ENCODE results near the gene DNAH2.

DNAH2 gene

GRCh38 chr17:7687072-7687907, 30.3 kb upstream of the DNAH2 start, which contains the start of gene TP53:
Gene TP53, minus strand, starts transcription at chr17:7687490. Its CDS starts 10,896 bp downstream, at chr17:7676594.
- Histone ChIP-seq H3K36me3 (ENCODE audit: low read length) (peaks cover 18% of the 10 kb centered on the region), H3K79me2 (ENCODE audit: insufficient read depth, low read length) (peaks cover 60% of the 10 kb centered on the region), H2AFZ (ENCODE audit: low read depth, low read length, severe bottlenecking) (peak within 1 kb of the TSS; percentile 72), H3K4me3 (ENCODE audit: insufficient read depth, low read length, poor library complexity, severe bottlenecking) (peak within 1 kb of the TSS; percentile 88), H3K27ac (ENCODE audit: low read depth, low read length) (peak within 1 kb of the TSS; percentile 84), H3K4me2 (ENCODE audit: low read depth, low read length, poor library complexity, severe bottlenecking) (peak within 1 kb of the TSS; percentile 78), H3K27me3 (ENCODE audit: low read length) (no peaks in the 10 kb centered on the region), H3K9ac (ENCODE audit: low read length) (peak within 1 kb of the TSS; percentile 87), H3F3A (ENCODE audit: insufficient read depth) (peaks cover 15% of the 10 kb centered on the region), H4K20me1 (ENCODE audit: low read depth, low read length) (peaks cover 25% of the 10 kb centered on the region), H3K9me2 (replicated peaks; ENCODE audit: insufficient read depth, low read length) (no peaks in the 10 kb centered on the region), H3K9me3 (ENCODE audit: insufficient read depth, low read length) (no peaks in the 10 kb centered on the region)
- TF ChIP-seq EZH2phosphoT487 (conservative IDR thresholded peaks at IDR 0.05; ENCODE audit: low read length) (no peak), CTCF (IDR thresholded peaks at IDR 0.05; ENCODE audit: insufficient read depth, low read length, poor library complexity, severe bottlenecking) (no peak)

GRCh38 chr17:7687908-7688807, 29.4 kb upstream of the DNAH2 start, which contains the start of gene WRAP53:
Gene WRAP53, plus strand, starts transcription at chr17:7688477. Its CDS starts 172 bp downstream, at chr17:7688649.
- TF ChIP-seq CTCF (IDR thresholded peaks at IDR 0.05; ENCODE audit: insufficient read depth, low read length, poor library complexity, severe bottlenecking) = peak; percentile 99
- no peak for TF ChIP-seq EZH2phosphoT487 (conservative IDR thresholded peaks at IDR 0.05; ENCODE audit: low read length)
- Histone ChIP-seq H3F3A (ENCODE audit: insufficient read depth) (peaks cover 15% of the 10 kb centered on the region), H3K9me3 (ENCODE audit: insufficient read depth, low read length) (no peaks in the 10 kb centered on the region), H4K20me1 (ENCODE audit: low read depth, low read length) (peaks cover 20% of the 10 kb centered on the region), H3K9me2 (replicated peaks; ENCODE audit: insufficient read depth, low read length) (no peaks in the 10 kb centered on the region), H2AFZ (ENCODE audit: low read depth, low read length, severe bottlenecking) (peak within 1 kb of the TSS; percentile 72), H3K9ac (ENCODE audit: low read length) (peak within 1 kb of the TSS; percentile 87), H3K27me3 (ENCODE audit: low read length) (no peaks in the 10 kb centered on the region), H3K27ac (ENCODE audit: low read depth, low read length) (peak within 1 kb of the TSS; percentile 84), H3K4me3 (ENCODE audit: insufficient read depth, low read length, poor library complexity, severe bottlenecking) (peak within 1 kb of the TSS; percentile 88), H3K79me2 (ENCODE audit: insufficient read depth, low read length) (peaks cover 53% of the 10 kb centered on the region), H3K4me2 (ENCODE audit: low read depth, low read length, poor library complexity, severe bottlenecking) (peak within 1 kb of the TSS; percentile 78), H3K36me3 (ENCODE audit: low read length) (peaks cover 15% of the 10 kb centered on the region)

GRCh38 chr17:7688808-7689316, 28.7 kb upstream of the DNAH2 start:
- H3K36me3 ChIP-seq (ENCODE audit: low read length) = peaks cover 15% of the 10 kb centered on the region
- H3F3A ChIP-seq (ENCODE audit: insufficient read depth) = peaks cover 15% of the 10 kb centered on the region
- H3K27ac ChIP-seq (ENCODE audit: low read depth, low read length) = peak overlapping the region; percentile 37
- TF ChIP-seq EZH2phosphoT487 (conservative IDR thresholded peaks at IDR 0.05; ENCODE audit: low read length) = no peak
- no peak for TF ChIP-seq CTCF (IDR thresholded peaks at IDR 0.05; ENCODE audit: insufficient read depth, low read length, poor library complexity, severe bottlenecking)
- H4K20me1 ChIP-seq (ENCODE audit: low read depth, low read length) = peaks cover 18% of the 10 kb centered on the region
- H3K4me2 ChIP-seq (ENCODE audit: low read depth, low read length, poor library complexity, severe bottlenecking) = peak overlapping the region; percentile 78
- no peaks in the 10 kb centered on the region for H3K9me3 ChIP-seq (ENCODE audit: insufficient read depth, low read length)
- no peaks in the 10 kb centered on the region for H3K27me3 ChIP-seq (ENCODE audit: low read length)
- H2AFZ ChIP-seq (ENCODE audit: low read depth, low read length, severe bottlenecking) = peak overlapping the region; percentile 72
- H3K9ac ChIP-seq (ENCODE audit: low read length) = peak overlapping the region; percentile 87
- H3K4me3 ChIP-seq (ENCODE audit: insufficient read depth, low read length, poor library complexity, severe bottlenecking) = peak overlapping the region; percentile 88
- H3K9me2 ChIP-seq (replicated peaks; ENCODE audit: insufficient read depth, low read length) = no peaks in the 10 kb centered on the region
- H3K79me2 ChIP-seq (ENCODE audit: insufficient read depth, low read length) = peaks cover 46% of the 10 kb centered on the region

Data from SU-DHL-6 (cell line).